IgD-negative memory B cell (primary cell): ENCODE data around the gene SHH. TPM values are rescaled to one million over a fixed set of nuclear protein-coding genes. Genes with fewer than 3 reads are reported as not detected.

Source experiments
- H3K27ac Mint-ChIP-seq, 3 donors: one replicate each; pipeline ENCODE4 v1.8.0; 2020 to 2022; ENCODE audit warnings: mild to moderate bottlenecking in 3 of 3, mixed read lengths in 3 of 3, moderate library complexity in 1 of 3
- H3K27me3 Mint-ChIP-seq: one replicate; pipeline ENCODE4 v1.8.0; 2021; ENCODE audit warnings: mixed read lengths
- H3K36me3 Mint-ChIP-seq: one replicate; pipeline ENCODE4 v1.8.0; 2020; ENCODE audit warnings: mild to moderate bottlenecking, mixed read lengths
- H3K4me1 Mint-ChIP-seq, 3 donors: one replicate each; pipeline ENCODE4 v1.8.0; 2020 to 2022; ENCODE audit warnings: mixed read lengths in 3 of 3, mild to moderate bottlenecking in 1 of 3
- H3K4me3 Mint-ChIP-seq, 4 donors: one replicate each; pipeline ENCODE4 v1.8.0; 2020 to 2022; ENCODE audit warnings: mild to moderate bottlenecking in 4 of 4, mixed read lengths in 4 of 4, moderate library complexity in 3 of 4
- H3K9me3 Mint-ChIP-seq, 3 donors: one replicate each; pipeline ENCODE4 v1.8.0; 2020 to 2021; ENCODE audit warnings: mixed read lengths in 3 of 3, mild to moderate bottlenecking in 1 of 3
- polyA plus RNA-seq: library from polyadenylated mRNA; unstranded; fragments of 300-500 nt; fragmentation: Illumina TruSeq; gene quantifications from one replicate; pipeline ENCODE4 v1.2.3, GENCODE V29; 2021

The SHH gene
- polyA plus RNA-seq, 1 donor from 2014 or later, result not detected

GRCh38 chr7:155790666-155791065 lies 21.6 kb downstream of the SHH start:
- H3K4me3 Mint-ChIP-seq, result no peak overlapping the region
- no peak overlapping the region for H3K27ac Mint-ChIP-seq
- H3K27me3 Mint-ChIP-seq, result peaks cover 11% of the 10 kb centered on the region

GRCh38 chr7:155789001-155789725 lies 23.1 kb downstream of the SHH start:
- Mint-ChIP-seq H3K9me3 (no peaks in the 10 kb centered on the region), H3K36me3 (peaks cover 4% of the 10 kb centered on the region), H3K4me1 (peaks cover 2 to 6% (median 5%) of the 10 kb centered on the region in 3 donors), H3K27ac (peak overlapping the region in 1 of 3 donors; percentile 23), H3K4me3 (peak overlapping the region in 1 of 4 donors; percentile 50), H3K27me3 (peaks cover 8% of the 10 kb centered on the region)

More at GRCh38 chr7:155790666-155791065, 21.6 kb downstream of the SHH start:
- Mint-ChIP-seq H3K9me3 (no peaks in the 10 kb centered on the region), H3K4me1 (peaks cover 2 to 6% (median 5%) of the 10 kb centered on the region in 3 donors), H3K36me3 (peaks cover 2% of the 10 kb centered on the region)

- Mint-ChIP-seq H3K4me1 (peaks cover 2 to 6% (median 5%) of the 10 kb centered on the region in 3 donors), H3K27me3 (peaks cover 8% of the 10 kb centered on the region), H3K36me3 (peaks cover 5% of the 10 kb centered on the region), H3K27ac (no peak overlapping the region), H3K4me3 (no peak overlapping the region), H3K9me3 (no peaks in the 10 kb centered on the region)
Measured at GRCh38 chr7:155788616-155789000, 23.7 kb downstream of the SHH start.

GRCh38 chr7:155787171-155787851 lies 25.0 kb downstream of the SHH start:
- Mint-ChIP-seq H3K4me3 (peak overlapping the region in 1 of 4 donors; percentile 68), H3K9me3 (no peaks in the 10 kb centered on the region), H3K27me3 (peaks cover 8% of the 10 kb centered on the region), H3K36me3 (peaks cover 10% of the 10 kb centered on the region), H3K27ac (no peak overlapping the region), H3K4me1 (peaks cover 2 to 6% (median 5%) of the 10 kb centered on the region in 3 donors)

GRCh38 chr7:155786491-155786890 lies 25.8 kb downstream of the SHH start:
- Mint-ChIP-seq H3K27ac (no peak overlapping the region), H3K9me3 (no peaks in the 10 kb centered on the region), H3K27me3 (peaks cover 9% of the 10 kb centered on the region), H3K36me3 (peaks cover 11% of the 10 kb centered on the region), H3K4me1 (peaks cover 2 to 6% (median 5%) of the 10 kb centered on the region in 3 donors), H3K4me3 (peak overlapping the region in 2 of 4 donors; percentile 41 to 65)

GRCh38 chr7:155785536-155785935 lies 26.7 kb downstream of the SHH start:
- H3K27ac Mint-ChIP-seq, result no peak overlapping the region
- H3K9me3 Mint-ChIP-seq, result no peaks in the 10 kb centered on the region
- H3K4me1 Mint-ChIP-seq, result peaks cover 2 to 6% (median 5%) of the 10 kb centered on the region in 3 donors
- H3K4me3 Mint-ChIP-seq, result no peak overlapping the region
- peaks cover 9% of the 10 kb centered on the region for H3K27me3 Mint-ChIP-seq
- H3K36me3 Mint-ChIP-seq, result peaks cover 16% of the 10 kb centered on the region

GRCh38 chr7:155782466-155782865 lies 29.8 kb downstream of the SHH start:
- no peaks in the 10 kb centered on the region for H3K9me3 Mint-ChIP-seq
- peaks cover 19% of the 10 kb centered on the region for H3K36me3 Mint-ChIP-seq
- no peak overlapping the region for H3K4me3 Mint-ChIP-seq
- peaks cover 2 to 6% (median 5%) of the 10 kb centered on the region in 3 donors for H3K4me1 Mint-ChIP-seq
- H3K27ac Mint-ChIP-seq, result no peak overlapping the region
- peaks cover 5% of the 10 kb centered on the region for H3K27me3 Mint-ChIP-seq

GRCh38 chr7:155781433-155781832 lies 30.8 kb downstream of the SHH start:
- Mint-ChIP-seq H3K27me3 (peaks cover 5% of the 10 kb centered on the region), H3K4me1 (peaks cover 2 to 5% (median 5%) of the 10 kb centered on the region in 3 donors), H3K9me3 (no peaks in the 10 kb centered on the region), H3K4me3 (no peak overlapping the region), H3K36me3 (peaks cover 22% of the 10 kb centered on the region), H3K27ac (no peak overlapping the region)

- no peaks in the 10 kb centered on the region for H3K4me1 Mint-ChIP-seq
- no peaks in the 10 kb centered on the region for H3K9me3 Mint-ChIP-seq
- no peak overlapping the region for H3K27ac Mint-ChIP-seq
- H3K27me3 Mint-ChIP-seq, result peaks cover 3% of the 10 kb centered on the region
- no peak overlapping the region for H3K4me3 Mint-ChIP-seq
- peaks cover 22% of the 10 kb centered on the region for H3K36me3 Mint-ChIP-seq
Measured at GRCh38 chr7:155780884-155781283, 31.4 kb downstream of the SHH start.

- Mint-ChIP-seq H3K27ac (peak overlapping the region in 2 of 3 donors; percentile 27 to 86), H3K36me3 (peaks cover 24% of the 10 kb centered on the region), H3K27me3 (peaks cover 1% of the 10 kb centered on the region), H3K4me3 (no peak overlapping the region), H3K4me1 (no peaks in the 10 kb centered on the region), H3K9me3 (no peaks in the 10 kb centered on the region)
Measured at GRCh38 chr7:155778349-155778748, 33.9 kb downstream of the SHH start.

GRCh38 chr7:155776606-155777005 lies 35.7 kb downstream of the SHH start:
- Mint-ChIP-seq H3K27me3 (no peaks in the 10 kb centered on the region), H3K4me1 (no peaks in the 10 kb centered on the region), H3K9me3 (no peaks in the 10 kb centered on the region), H3K27ac (peak overlapping the region in 1 of 3 donors; percentile 31), H3K36me3 (peaks cover 18% of the 10 kb centered on the region), H3K4me3 (no peak overlapping the region)

GRCh38 chr7:155775691-155776090 lies 36.6 kb downstream of the SHH start:
- no peaks in the 10 kb centered on the region for H3K9me3 Mint-ChIP-seq
- H3K4me3 Mint-ChIP-seq, result no peak overlapping the region
- H3K36me3 Mint-ChIP-seq, result peaks cover 13% of the 10 kb centered on the region
- H3K27ac Mint-ChIP-seq, result no peak overlapping the region
- H3K27me3 Mint-ChIP-seq, result no peaks in the 10 kb centered on the region
- H3K4me1 Mint-ChIP-seq, result no peaks in the 10 kb centered on the region

- Mint-ChIP-seq H3K36me3 (peaks cover 12% of the 10 kb centered on the region), H3K9me3 (no peaks in the 10 kb centered on the region), H3K4me3 (no peak overlapping the region)
Measured at GRCh38 chr7:155774947-155775346, 37.3 kb downstream of the SHH start.

GRCh38 chr7:155773531-155773930 lies 38.7 kb downstream of the SHH start:
- Mint-ChIP-seq H3K9me3 (no peaks in the 10 kb centered on the region), H3K4me3 (no peak overlapping the region), H3K36me3 (peaks cover 15% of the 10 kb centered on the region), H3K27me3 (no peaks in the 10 kb centered on the region), H3K27ac (peak overlapping the region in 1 of 3 donors; percentile 16), H3K4me1 (peaks cover 0 to 2% (median 0%) of the 10 kb centered on the region in 3 donors)

More at GRCh38 chr7:155774947-155775346, 37.3 kb downstream of the SHH start:
- no peaks in the 10 kb centered on the region for H3K27me3 Mint-ChIP-seq
- no peaks in the 10 kb centered on the region for H3K4me1 Mint-ChIP-seq
- H3K27ac Mint-ChIP-seq, result peak overlapping the region in 1 of 3 donors; percentile 39

GRCh38 chr7:155770241-155770640 lies 42.0 kb downstream of the SHH start:
- no peak overlapping the region for H3K27ac Mint-ChIP-seq
- H3K9me3 Mint-ChIP-seq, result no peaks in the 10 kb centered on the region
- peaks cover 2 to 5% (median 4%) of the 10 kb centered on the region in 3 donors for H3K4me1 Mint-ChIP-seq
- no peak overlapping the region for H3K4me3 Mint-ChIP-seq
- peaks cover 12% of the 10 kb centered on the region for H3K36me3 Mint-ChIP-seq
- H3K27me3 Mint-ChIP-seq, result no peaks in the 10 kb centered on the region
